Measurements from ENCODE around the gene KCNT2. TPM values are rescaled to one million over a fixed set of nuclear protein-coding genes. Genes with fewer than 3 reads are reported as not detected.

The KCNT2 gene
- total RNA-seq, 1 donor from 2014 or later = not detected

DNA sequence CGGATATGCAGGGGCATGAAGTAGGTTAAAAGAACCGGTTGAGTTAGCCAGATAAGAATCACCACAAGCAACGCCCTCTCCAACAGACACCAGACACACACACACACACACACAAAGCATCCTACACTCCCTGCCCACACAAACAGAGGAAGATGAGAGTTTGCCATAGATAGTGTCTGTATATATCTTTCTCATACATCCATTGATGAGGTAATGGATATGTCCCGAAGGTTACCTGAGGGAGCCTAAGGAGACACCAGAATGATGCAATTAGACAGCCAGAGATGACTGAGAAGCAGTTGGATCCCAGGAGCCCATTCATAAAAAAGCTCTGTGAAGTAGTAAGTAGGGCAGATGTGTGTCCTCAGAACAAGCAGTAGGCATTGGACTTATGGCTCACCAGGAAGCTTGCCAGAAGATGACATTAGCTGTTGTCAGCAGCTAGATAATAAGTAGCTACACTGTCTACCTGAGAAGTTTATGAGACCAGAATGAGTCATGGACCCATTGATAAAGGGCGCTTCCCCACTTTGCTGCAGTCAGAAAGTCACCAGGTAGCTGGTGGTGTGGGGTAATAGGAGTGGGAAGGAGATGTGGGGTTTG is 247.0 kb downstream of the KCNT2 start:
- no peaks in the 10 kb centered on the region for H3K9me3 Mint-ChIP-seq
- ChIA-PET POLR2A (no interaction called here), CTCF (no interaction called here)
- DNase-seq (no peak), ATAC-seq (ENCODE audit: low read depth) (no peak)
- H3K27me3 Mint-ChIP-seq = no peaks in the 10 kb centered on the region
- intact Hi-C loops (cut with micrococcal nuclease) = no loop called here
- H3K4me3 Mint-ChIP-seq = no peak overlapping the region
- H3K4me1 Mint-ChIP-seq = no peaks in the 10 kb centered on the region
- no peaks in the 10 kb centered on the region for H3K36me3 Mint-ChIP-seq (ENCODE audit: low read depth)
- no peak overlapping the region for H3K27ac Mint-ChIP-seq
- TF ChIP-seq, protein P1, sequence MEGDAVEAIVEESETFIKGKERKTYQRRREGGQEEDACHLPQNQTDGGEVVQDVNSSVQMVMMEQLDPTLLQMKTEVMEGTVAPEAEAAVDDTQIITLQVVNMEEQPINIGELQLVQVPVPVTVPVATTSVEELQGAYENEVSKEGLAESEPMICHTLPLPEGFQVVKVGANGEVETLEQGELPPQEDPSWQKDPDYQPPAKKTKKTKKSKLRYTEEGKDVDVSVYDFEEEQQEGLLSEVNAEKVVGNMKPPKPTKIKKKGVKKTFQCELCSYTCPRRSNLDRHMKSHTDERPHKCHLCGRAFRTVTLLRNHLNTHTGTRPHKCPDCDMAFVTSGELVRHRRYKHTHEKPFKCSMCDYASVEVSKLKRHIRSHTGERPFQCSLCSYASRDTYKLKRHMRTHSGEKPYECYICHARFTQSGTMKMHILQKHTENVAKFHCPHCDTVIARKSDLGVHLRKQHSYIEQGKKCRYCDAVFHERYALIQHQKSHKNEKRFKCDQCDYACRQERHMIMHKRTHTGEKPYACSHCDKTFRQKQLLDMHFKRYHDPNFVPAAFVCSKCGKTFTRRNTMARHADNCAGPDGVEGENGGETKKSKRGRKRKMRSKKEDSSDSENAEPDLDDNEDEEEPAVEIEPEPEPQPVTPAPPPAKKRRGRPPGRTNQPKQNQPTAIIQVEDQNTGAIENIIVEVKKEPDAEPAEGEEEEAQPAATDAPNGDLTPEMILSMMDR (IDR thresholded peaks at IDR 0.05) = no peak

DNA sequence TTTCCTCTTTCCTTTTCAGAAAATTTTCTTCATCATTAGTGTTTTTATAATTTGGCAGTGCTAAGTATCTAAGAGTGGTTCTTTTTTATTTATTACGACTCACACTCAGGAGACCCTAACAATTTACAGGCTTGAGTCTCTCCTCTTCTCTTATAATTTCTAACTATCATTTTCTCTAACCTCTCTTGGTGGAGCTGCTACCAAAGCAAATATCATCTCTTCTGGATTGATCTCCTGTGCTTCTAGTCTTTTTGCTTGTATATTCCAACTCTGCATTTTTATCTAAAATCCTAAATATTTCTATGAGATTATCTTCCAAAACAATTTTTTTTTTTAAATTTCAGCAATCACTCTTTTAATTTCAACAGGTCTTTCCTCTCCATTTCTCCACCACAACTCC is 250.3 kb downstream of the KCNT2 start:
- Mint-ChIP-seq H3K9me3 (no peaks in the 10 kb centered on the region), H3K27ac (no peak overlapping the region), H3K4me3 (no peak overlapping the region), H3K4me1 (no peaks in the 10 kb centered on the region), H3K36me3 (ENCODE audit: low read depth) (no peaks in the 10 kb centered on the region), H3K27me3 (no peaks in the 10 kb centered on the region)
- intact Hi-C loops (cut with micrococcal nuclease) = no loop called here
- ChIA-PET POLR2A (no interaction called here), CTCF (no interaction called here)
- ATAC-seq (ENCODE audit: low read depth) = no peak
- no peak for DNase-seq
- TF ChIP-seq, protein P1 (IDR thresholded peaks at IDR 0.05) = no peak

DNA sequence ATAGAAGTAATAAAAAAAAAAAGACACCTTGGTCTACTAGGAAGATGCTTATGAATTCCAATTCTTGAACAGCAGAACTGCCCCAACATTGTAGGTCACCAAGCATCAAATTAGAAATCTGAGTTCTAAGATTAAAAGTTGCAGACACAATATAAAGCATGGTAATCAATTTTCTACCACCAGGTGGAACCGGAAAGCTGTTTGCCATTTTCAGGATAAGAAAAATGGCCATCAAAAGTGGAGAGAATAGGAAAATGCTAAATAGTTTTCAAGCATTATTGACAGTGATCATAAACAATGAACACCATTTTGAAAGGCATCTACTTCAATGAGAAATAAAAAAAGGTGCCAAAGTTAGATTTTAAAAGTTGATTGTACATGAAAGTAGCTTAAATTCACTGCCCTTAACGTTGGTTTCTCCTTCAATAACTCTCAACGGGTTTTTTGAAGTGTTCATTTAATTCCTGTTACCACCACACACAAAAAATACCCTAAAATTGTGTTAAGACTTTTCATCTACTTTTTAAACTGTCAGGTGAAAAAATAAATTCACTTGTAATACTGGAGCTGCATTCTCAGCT is 252.9 kb downstream of the KCNT2 start:
- Mint-ChIP-seq H3K36me3 (ENCODE audit: low read depth) (no peaks in the 10 kb centered on the region), H3K27me3 (no peaks in the 10 kb centered on the region), H3K4me3 (no peak overlapping the region), H3K4me1 (no peaks in the 10 kb centered on the region), H3K9me3 (no peaks in the 10 kb centered on the region), H3K27ac (no peak overlapping the region)
- POLR2A ChIA-PET = no interaction called here
- TF ChIP-seq, protein P1 (IDR thresholded peaks at IDR 0.05) = no peak
- intact Hi-C loops (cut with micrococcal nuclease) = no loop called here
- ATAC-seq (ENCODE audit: low read depth) = no peak
- CTCF ChIA-PET = no interaction called here
- no peak for DNase-seq

DNA sequence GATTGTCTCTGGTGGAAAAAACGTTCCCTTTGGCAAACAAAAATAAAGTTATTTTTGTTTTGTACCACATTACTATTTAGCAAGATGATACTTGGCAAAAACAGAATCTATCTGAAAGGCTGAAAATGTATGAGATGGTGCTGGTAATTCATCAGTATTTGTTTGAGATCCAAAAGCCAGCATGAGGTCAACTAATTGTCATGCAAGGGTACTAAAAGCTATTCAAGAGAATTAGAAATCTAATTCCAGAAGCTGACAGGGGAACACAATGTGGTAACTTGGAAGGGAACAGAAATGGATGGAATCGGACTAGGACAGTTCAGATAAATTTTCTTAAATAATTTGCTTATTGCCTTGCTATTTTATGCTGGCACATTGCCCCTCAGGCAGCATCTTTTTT is 263.8 kb downstream of the KCNT2 start:
- CTCF ChIA-PET = no interaction called here
- H3K4me1 Mint-ChIP-seq = no peaks in the 10 kb centered on the region
- H3K9me3 Mint-ChIP-seq = no peaks in the 10 kb centered on the region
- intact Hi-C loops (cut with micrococcal nuclease) = no loop called here
- TF ChIP-seq, protein P1 (IDR thresholded peaks at IDR 0.05) = no peak
- no peaks in the 10 kb centered on the region for H3K27me3 Mint-ChIP-seq
- H3K4me3 Mint-ChIP-seq = no peak overlapping the region
- no peak for ATAC-seq (ENCODE audit: low read depth)
- H3K27ac Mint-ChIP-seq = no peak overlapping the region
- H3K36me3 Mint-ChIP-seq (ENCODE audit: low read depth) = no peaks in the 10 kb centered on the region
- POLR2A ChIA-PET = no interaction called here
- DNase-seq = no peak

DNA sequence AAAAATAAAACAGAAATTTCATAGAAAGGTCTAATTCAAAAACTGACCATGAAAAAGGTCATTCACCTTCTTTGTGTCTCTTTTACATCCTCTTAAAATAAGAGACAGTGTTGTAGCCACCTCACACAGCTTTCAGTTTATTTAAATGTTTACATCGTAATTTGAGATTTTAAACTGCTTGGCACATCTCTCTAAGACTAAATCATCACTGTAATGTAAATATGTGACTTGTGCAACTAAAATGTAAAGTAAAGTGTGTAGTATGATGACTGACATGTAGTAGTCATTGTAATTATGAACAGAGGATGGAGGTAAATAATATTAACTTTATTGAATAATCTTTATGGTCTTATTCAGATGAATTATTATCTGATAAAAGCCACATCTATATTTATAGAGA is 283.9 kb downstream of the KCNT2 start:
- no peaks in the 10 kb centered on the region for H3K4me1 Mint-ChIP-seq
- DNase-seq (no peak), ATAC-seq (ENCODE audit: low read depth) (no peak)
- H3K36me3 Mint-ChIP-seq (ENCODE audit: low read depth) = no peaks in the 10 kb centered on the region
- ChIA-PET POLR2A (no interaction called here), CTCF (no interaction called here)
- no peak overlapping the region for H3K27ac Mint-ChIP-seq
- intact Hi-C loops (cut with micrococcal nuclease) = no loop called here
- TF ChIP-seq, protein P1 (IDR thresholded peaks at IDR 0.05) = no peak
- no peaks in the 10 kb centered on the region for H3K27me3 Mint-ChIP-seq
- H3K9me3 Mint-ChIP-seq = no peaks in the 10 kb centered on the region
- no peak overlapping the region for H3K4me3 Mint-ChIP-seq

All from activated B cell treated with CpG ODN at 0.5 μM for 24 hours (primary cell).